Choroid plexus epithelial cell (primary cell): ENCODE results near the gene TMEM50B.
"Not testable (repeated sequence)": the region's sequence is repeated elsewhere in the genome, so short reads cannot be mapped to it uniquely, and the experiment has no call there.

ENCODE experiments used
- DNase-seq: peaks from one replicate; pipeline ENCODE4 v3.0.0-alpha.2; 2010; ENCODE audit warnings: low read depth
- H3K4me3 ChIP-seq: 2 replicates; pipeline ENCODE4 v1.5.1; 2011; ENCODE audit warnings: low read depth, mild to moderate bottlenecking, control low read depth, low read length, moderate library complexity
- TF ChIP-seq, protein P1 (sequence below): conservative IDR thresholded peaks from 2 replicates; pipeline ENCODE4 v1.5.1; 2011; ENCODE audit warnings: low read depth, mild to moderate bottlenecking, control low read depth, inconsistent platforms, low read length, moderate library complexity

TMEM50B gene

DNA sequence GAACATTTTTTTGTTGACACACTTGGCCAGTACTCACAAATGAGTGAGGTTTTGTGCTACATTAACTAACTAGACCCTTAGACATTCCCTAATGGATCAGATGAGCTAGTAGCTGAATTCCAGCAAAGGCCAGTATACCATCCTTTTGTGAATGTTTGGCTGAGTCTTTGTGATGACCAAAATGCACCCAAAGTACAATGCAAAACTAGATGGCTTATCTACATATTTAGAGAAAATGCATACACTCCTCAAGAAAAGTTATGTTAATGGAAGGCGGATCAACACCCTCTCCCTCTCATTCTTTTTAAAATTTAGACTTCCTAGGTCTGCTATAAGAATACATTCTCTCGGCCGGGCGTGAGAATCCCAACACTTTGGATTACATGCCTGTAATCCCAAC, 31.9 kb upstream of the TMEM50B start:
- DNase-seq, result no peak
- TF ChIP-seq, protein P1, sequence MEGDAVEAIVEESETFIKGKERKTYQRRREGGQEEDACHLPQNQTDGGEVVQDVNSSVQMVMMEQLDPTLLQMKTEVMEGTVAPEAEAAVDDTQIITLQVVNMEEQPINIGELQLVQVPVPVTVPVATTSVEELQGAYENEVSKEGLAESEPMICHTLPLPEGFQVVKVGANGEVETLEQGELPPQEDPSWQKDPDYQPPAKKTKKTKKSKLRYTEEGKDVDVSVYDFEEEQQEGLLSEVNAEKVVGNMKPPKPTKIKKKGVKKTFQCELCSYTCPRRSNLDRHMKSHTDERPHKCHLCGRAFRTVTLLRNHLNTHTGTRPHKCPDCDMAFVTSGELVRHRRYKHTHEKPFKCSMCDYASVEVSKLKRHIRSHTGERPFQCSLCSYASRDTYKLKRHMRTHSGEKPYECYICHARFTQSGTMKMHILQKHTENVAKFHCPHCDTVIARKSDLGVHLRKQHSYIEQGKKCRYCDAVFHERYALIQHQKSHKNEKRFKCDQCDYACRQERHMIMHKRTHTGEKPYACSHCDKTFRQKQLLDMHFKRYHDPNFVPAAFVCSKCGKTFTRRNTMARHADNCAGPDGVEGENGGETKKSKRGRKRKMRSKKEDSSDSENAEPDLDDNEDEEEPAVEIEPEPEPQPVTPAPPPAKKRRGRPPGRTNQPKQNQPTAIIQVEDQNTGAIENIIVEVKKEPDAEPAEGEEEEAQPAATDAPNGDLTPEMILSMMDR, result no peak
- no peak overlapping the region for H3K4me3 ChIP-seq

DNA sequence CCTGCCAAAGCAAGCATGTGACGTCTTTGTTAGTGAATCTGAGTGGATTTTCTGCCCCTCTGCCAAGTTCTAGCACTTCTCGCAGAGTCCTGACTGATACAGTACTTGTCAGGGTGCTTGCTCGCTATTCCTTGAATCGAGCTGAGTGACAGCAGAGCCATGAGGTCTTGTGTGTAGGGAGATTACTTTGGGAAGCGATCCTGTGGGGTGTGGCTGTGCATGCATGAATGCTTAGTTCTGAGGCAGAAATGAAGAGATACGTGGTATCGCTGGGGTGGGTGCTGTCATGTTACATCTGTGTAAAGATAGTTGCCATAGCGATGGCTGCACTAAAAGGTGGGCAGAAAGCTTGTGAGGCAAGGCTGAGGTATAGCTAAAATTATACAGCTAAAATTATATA, 31.1 kb upstream of the TMEM50B start:
- H3K4me3 ChIP-seq, result no peak overlapping the region
- TF ChIP-seq, protein P1, result no peak
- no peak for DNase-seq

DNA sequence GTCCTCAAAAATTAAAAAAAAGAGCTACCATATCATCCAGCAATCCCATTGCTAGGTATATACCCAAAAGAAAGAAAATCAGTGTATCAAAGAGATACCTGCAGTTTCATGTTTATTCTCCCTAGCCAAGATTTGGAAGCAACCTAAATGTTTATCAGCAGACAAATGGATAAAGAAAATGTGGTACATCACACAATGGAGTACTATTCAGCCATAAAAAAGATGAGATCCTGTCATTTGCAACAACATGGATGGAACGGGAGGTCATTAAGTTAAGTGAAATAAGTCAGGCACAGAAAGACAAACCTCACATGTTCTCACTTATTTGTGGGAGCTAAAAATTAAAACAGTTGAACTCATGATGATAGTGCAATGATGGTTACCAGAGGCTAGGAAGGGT, 27.2 kb upstream of the TMEM50B start:
- not testable (repeated sequence) for H3K4me3 ChIP-seq, DNase-seq

DNA sequence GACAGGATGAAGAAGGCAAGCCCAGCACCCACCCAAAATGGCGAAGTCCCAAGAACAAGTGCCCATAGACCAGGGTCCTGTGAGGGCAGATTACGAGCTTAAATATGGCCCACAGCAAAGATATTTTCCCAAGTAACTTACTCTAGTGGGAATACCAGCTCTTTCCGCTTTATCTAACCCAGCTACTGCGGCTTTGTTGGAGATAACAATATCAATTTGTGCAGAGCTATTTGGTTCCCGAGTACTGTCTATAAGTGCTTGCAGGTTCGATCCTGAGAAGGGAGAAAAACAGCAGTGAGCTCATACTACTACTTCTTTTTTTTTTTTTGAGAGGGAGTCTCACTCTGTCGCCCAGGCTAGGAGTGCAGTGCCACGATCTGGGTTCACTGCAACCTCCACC, 26.1 kb upstream of the TMEM50B start:
- H3K4me3 ChIP-seq, result no peak overlapping the region
- TF ChIP-seq, protein P1, result no peak
- no peak for DNase-seq

DNA sequence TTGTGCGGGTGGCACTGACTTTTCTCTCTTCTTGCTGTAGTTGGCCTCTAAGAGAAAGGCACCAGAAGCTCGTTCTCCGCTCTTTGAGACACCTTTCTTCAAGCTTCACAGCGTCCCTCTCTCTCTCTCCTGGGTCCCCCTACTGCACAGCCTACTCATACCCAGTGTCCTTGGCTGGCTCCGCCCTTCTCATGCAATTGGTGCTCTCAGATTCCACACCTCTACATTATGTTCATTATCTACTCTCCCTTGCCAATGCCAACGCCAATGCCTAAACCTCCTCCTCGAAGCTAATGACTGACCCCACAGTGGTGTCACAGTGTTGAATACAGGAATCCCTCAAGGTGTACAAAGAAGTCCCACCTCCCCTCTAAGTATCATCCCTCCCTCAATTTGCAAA, 16.6 kb upstream of the TMEM50B start:
- no peak overlapping the region for H3K4me3 ChIP-seq
- no peak for DNase-seq
- TF ChIP-seq, protein P1, result no peak

DNA sequence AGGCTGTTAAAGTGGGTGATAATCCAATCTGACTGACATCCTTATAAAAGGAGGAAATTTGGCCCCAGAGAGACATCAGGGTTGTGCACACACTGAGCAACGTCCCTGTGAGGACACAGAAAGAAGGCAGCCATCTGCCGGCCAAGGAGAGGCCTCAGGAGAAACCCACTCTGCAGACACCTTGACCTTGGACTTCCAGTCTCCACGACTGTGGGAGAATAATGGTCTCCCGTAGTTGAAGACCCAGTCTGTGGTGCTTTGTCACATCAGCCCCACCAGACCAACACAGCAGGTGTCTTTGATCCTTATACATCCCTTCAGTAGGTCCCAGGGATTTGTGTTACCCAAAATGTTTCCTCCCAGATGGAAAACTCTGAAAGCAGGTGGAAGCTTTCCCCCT, 16.0 kb upstream of the TMEM50B start:
- no peak for DNase-seq
- no peak overlapping the region for H3K4me3 ChIP-seq
- TF ChIP-seq, protein P1, result no peak

DNA sequence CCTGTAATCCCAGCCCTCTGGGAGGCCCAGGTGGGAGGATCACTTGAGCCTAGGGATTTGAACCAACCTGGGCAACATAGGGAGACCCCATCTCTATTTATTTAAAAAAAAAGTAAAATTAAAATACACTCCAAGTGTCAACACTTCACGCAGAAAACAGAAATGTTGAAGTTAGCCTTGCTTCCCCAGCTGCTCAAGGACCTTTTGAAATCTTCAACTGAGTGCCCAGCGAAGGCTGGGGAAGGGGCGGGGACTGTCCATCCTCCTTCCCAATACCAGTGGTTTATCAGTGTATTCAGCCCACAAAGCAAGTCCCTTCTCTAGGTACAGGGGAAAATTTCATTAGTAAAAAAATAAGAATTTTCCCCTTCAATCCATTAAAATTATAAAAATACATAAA, 14.0 kb upstream of the TMEM50B start:
- TF ChIP-seq, protein P1, result no peak
- H3K4me3 ChIP-seq, result no peak overlapping the region
- DNase-seq, result no peak

DNA sequence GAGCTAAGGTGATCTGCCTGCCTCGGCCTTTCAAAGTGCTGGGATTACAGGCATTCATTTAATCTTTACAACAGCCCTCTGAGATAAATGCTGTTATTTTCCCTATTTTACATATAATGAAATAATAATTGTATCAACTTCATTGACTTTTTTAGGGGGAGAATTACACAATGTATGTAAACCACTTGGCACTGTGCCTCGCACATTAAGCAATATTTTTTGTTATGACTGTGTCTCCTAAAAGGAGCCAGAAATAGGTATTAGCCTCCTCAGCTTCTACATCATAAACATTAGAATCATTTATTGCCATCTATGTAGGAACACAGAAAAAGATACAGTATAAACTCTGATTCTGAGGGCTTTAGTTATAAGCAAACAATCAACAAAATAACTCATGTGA, 12.8 kb upstream of the TMEM50B start:
- no peak overlapping the region for H3K4me3 ChIP-seq
- TF ChIP-seq, protein P1, result no peak
- peak; percentile 81 for DNase-seq
